ENCODE results near the gene NCS1.

The NCS1 gene

GRCh38 chr9:130177898-130178805 is 5.9 kb downstream of the NCS1 start:
- TF ChIP-seq CTCF (IDR thresholded peaks at IDR 0.05; ENCODE audit: control insufficient read depth, insufficient read depth, low read depth, low read length, missing control alignments): no peak
- DNase-seq (ENCODE audit: low read depth): no peak
- H3K4me3 ChIP-seq (ENCODE audit: control insufficient read depth, low read depth, low read length): no peak overlapping the region

- TF ChIP-seq CTCF (IDR thresholded peaks at IDR 0.05; ENCODE audit: control insufficient read depth, insufficient read depth, low read depth, low read length, missing control alignments): no peak
- DNase-seq (ENCODE audit: low read depth): no peak
- H3K4me3 ChIP-seq (ENCODE audit: control insufficient read depth, low read depth, low read length): no peak overlapping the region
These were observed 7.2 kb downstream of the NCS1 start for GRCh38 chr9:130179331-130179907.

- DNase-seq (ENCODE audit: low read depth): no peak
- H3K4me3 ChIP-seq (ENCODE audit: control insufficient read depth, low read depth, low read length): no peak overlapping the region
- no peak for TF ChIP-seq CTCF (IDR thresholded peaks at IDR 0.05; ENCODE audit: control insufficient read depth, insufficient read depth, low read depth, low read length, missing control alignments)
These were observed 8.3 kb downstream of the NCS1 start for GRCh38 chr9:130180516-130180915.

GRCh38 chr9:130181678-130182380 is 9.6 kb downstream of the NCS1 start:
- DNase-seq (ENCODE audit: low read depth): no peak

DNA sequence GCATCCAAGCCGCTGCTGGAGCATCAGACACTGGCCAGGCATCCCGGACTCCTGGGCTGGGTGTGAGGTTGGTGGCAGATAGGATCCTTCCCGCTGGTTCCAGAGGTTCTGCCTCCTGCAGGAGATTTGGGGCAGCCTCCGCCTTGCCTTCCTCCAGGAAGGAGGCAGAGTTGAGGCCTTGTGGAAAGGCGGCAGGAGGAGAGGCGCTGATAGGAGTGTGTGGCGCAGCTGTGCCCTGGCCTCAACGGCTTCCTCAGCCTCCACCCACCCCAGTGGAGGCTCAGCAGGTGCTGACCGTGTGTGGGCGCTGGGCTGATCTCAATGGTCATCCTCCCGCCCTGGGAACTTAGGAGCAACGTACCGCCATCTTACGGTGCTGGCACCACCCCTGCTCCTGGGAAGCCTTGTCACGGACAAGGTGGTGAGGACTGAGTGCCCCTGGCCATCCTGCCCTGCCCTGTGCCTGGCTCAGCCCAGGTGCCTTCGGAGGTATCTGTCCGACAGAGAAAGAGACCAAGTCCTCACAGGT is 10.2 kb downstream of the NCS1 start:
- no peak for TF ChIP-seq CTCF (IDR thresholded peaks at IDR 0.05; ENCODE audit: control insufficient read depth, insufficient read depth, low read depth, low read length, missing control alignments)
- no peak overlapping the region for H3K4me3 ChIP-seq (ENCODE audit: control insufficient read depth, low read depth, low read length)
- DNase-seq (ENCODE audit: low read depth): no peak

More at GRCh38 chr9:130181678-130182380, 9.6 kb downstream of the NCS1 start:
- H3K4me3 ChIP-seq (ENCODE audit: control insufficient read depth, low read depth, low read length): no peak overlapping the region
- no peak for TF ChIP-seq CTCF (IDR thresholded peaks at IDR 0.05; ENCODE audit: control insufficient read depth, insufficient read depth, low read depth, low read length, missing control alignments)

- peak; percentile 35 for DNase-seq (ENCODE audit: low read depth)
- no peak overlapping the region; the same call in 1 of the 2 replicates for H3K4me3 ChIP-seq (ENCODE audit: control insufficient read depth, low read depth, low read length)
- no peak for TF ChIP-seq CTCF (IDR thresholded peaks at IDR 0.05; ENCODE audit: control insufficient read depth, insufficient read depth, low read depth, low read length, missing control alignments)
These were observed 11.0 kb downstream of the NCS1 start for GRCh38 chr9:130183133-130183762.

All from AG09309 (cell line).